Right atrium auricular region (tissue), 2 donors: ENCODE data around the gene ERI2. TPM values are rescaled to one million over a fixed set of nuclear protein-coding genes. Genes with fewer than 3 reads are reported as not detected.

Experiments used
- DNase-seq: peaks from one replicate; pipeline ENCODE4 v3.0.0-alpha.2; 2019; ENCODE audit warnings: low spot score
- H3K27ac ChIP-seq, 2 donors: fragments of 200-600 bp; sonication (generic); 1 replicate in 1 of 2; 2 replicates in 1 of 2; pipeline ENCODE4 v1.5.1; 2016 to 2019
- H3K27me3 ChIP-seq, 2 donors: fragments of 200-600 bp; sonication (generic); one replicate each; pipeline versions ENCODE4 v1.5.1 to v1.6.0; 2017 to 2019
- H3K36me3 ChIP-seq: fragments of 200-600 bp; sonication (generic); one replicate; pipeline ENCODE4 v1.5.1; 2016
- H3K4me1 ChIP-seq, 2 donors: fragments of 200-600 bp; sonication (generic); one replicate each; pipeline versions ENCODE4 v1.5.1 to v1.6.0; 2017 to 2019
- H3K4me3 ChIP-seq, 2 donors: fragments of 200-600 bp; sonication (generic); 1 replicate in 1 of 2; 2 replicates in 1 of 2; pipeline ENCODE4 v1.5.1; 2017 to 2019; ENCODE audit warnings: mild to moderate bottlenecking in 1 of 2, moderate library complexity in 1 of 2
- H3K9me3 ChIP-seq, 2 donors: fragments of 200-600 bp; sonication (generic); one replicate each; pipeline ENCODE4 v1.5.1; 2019
- total RNA-seq, 2 donors: library from RNA; depleted of rRNA; stranded (reverse); fragments of >200 nt; gene quantifications; one replicate each; pipeline ENCODE4 v1.1.0, GENCODE V29; 2016
- TF ChIP-seq, protein P1 (sequence below), 2 donors: fragments of 200-600 bp; sonication (generic); IDR thresholded peaks; one replicate each; pipeline ENCODE4 v1.5.1; 2019; ENCODE audit warnings: antibody characterized with exemption in 2 of 2

The ERI2 gene
- total RNA-seq, 2 donors from 2014 or later, result 4.9 to 8.0 TPM

DNA sequence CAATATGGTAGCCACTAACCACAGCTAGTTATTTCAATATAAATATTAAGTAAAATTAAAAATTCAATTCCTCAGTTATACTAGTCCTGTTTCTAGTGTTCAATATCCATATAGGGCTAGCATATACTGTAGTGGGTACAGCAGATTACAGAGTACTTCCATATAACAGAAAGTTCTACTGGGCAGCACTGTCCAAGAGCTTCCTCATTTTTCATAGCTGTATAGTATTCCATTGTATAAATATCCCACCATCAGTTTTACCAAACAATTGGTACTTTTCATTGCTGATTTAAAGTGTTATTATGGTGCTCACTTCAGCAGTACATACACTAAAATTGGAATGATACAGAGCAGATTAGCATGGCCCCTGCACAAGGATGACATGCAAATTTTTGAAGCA lies 22.1 kb downstream of the ERI2 start:
- H3K27ac ChIP-seq, result no peak overlapping the region
- no peaks in the 10 kb centered on the region for H3K9me3 ChIP-seq
- no peak overlapping the region for H3K4me3 ChIP-seq
- no peak for DNase-seq
- H3K4me1 ChIP-seq, result no peaks in the 10 kb centered on the region
- no peaks in the 10 kb centered on the region for H3K27me3 ChIP-seq
- TF ChIP-seq, protein P1, sequence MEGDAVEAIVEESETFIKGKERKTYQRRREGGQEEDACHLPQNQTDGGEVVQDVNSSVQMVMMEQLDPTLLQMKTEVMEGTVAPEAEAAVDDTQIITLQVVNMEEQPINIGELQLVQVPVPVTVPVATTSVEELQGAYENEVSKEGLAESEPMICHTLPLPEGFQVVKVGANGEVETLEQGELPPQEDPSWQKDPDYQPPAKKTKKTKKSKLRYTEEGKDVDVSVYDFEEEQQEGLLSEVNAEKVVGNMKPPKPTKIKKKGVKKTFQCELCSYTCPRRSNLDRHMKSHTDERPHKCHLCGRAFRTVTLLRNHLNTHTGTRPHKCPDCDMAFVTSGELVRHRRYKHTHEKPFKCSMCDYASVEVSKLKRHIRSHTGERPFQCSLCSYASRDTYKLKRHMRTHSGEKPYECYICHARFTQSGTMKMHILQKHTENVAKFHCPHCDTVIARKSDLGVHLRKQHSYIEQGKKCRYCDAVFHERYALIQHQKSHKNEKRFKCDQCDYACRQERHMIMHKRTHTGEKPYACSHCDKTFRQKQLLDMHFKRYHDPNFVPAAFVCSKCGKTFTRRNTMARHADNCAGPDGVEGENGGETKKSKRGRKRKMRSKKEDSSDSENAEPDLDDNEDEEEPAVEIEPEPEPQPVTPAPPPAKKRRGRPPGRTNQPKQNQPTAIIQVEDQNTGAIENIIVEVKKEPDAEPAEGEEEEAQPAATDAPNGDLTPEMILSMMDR (IDR thresholded peaks at IDR 0.05), result no peak
- H3K36me3 ChIP-seq, result no peaks in the 10 kb centered on the region

DNA sequence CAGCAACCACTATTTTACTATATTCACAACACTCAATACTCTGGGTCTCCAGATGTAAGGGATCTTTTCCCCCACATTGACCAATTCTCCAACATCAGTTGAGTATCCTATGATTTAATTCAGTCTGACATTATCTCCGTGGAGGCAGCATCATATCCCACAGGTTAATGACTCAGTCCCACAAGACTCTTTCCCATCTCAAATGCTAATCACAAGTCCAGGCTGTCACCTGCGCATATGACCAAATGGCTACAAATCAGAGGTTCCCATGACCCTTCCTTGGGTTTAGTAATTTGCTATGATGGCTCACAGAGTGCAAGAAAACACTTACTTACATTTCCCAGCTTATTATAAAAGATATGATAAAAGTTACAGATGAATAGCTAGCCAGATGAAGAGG lies 23.8 kb downstream of the ERI2 start:
- TF ChIP-seq, protein P1 (IDR thresholded peaks at IDR 0.05), result no peak
- Histone ChIP-seq H3K4me1 (no peaks in the 10 kb centered on the region), H3K4me3 (no peak overlapping the region), H3K27ac (no peak overlapping the region), H3K9me3 (no peaks in the 10 kb centered on the region), H3K27me3 (no peaks in the 10 kb centered on the region), H3K36me3 (no peaks in the 10 kb centered on the region)
- DNase-seq, result no peak

DNA sequence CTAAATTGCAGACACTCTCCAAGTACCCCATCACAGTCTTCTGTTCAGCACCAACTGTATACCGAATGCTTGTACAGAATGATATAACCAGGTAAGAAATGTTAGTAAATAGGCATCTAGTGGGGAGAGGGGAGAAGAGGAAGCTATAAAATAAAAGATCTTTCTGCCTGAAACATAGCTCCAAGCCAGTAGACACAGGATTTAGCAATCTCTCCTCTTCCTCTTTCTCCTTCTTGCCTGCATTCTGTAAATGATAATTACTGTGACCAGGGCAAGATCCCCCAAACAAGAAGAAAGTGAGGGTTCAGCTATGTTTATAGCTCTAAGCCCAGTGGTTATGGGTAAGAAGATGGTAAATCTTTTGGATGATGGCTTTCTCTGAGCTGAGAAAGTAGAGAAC lies 24.6 kb downstream of the ERI2 start:
- no peak overlapping the region for H3K4me3 ChIP-seq
- TF ChIP-seq, protein P1 (IDR thresholded peaks at IDR 0.05), result no peak
- H3K27ac ChIP-seq, result no peak overlapping the region
- H3K36me3 ChIP-seq, result no peaks in the 10 kb centered on the region
- no peaks in the 10 kb centered on the region for H3K9me3 ChIP-seq
- H3K4me1 ChIP-seq, result no peaks in the 10 kb centered on the region
- H3K27me3 ChIP-seq, result no peaks in the 10 kb centered on the region
- DNase-seq, result no peak

DNA sequence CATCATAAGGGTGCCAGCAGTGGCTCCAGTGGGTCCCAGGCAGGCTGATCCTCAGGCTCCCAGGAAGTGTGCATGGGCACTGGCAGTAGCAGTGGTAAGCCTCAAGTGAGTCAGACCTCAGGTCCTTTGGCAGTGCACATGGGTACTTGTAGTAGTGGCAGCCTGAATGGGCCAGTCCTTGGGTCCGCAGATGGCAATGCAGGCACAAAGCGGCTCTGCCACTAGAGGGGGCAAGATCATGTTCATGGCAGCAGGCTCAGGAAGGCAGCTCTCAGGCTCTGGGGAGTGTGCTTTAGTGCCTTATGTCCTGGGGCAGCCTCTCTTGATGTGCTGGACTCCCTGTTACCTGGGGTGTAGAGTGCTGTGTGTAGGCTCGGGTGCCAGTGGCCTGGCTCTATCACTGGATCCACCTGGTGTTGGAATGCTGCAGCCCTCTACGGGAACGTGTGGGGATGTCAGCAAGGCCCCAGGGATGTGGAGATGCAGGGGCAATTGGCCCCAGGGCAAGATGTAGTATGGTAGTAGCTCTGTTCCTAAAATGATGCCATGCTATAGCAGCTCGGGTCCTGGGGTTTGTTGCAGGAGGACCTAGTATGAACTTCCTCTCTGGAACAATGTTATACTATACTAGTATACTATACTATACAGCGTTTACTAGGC lies 31.4 kb downstream of the ERI2 start:
- no peaks in the 10 kb centered on the region for H3K4me1 ChIP-seq
- H3K36me3 ChIP-seq, result no peaks in the 10 kb centered on the region
- no peak for DNase-seq
- H3K4me3 ChIP-seq, result no peak overlapping the region
- H3K27me3 ChIP-seq, result no peaks in the 10 kb centered on the region
- TF ChIP-seq, protein P1 (IDR thresholded peaks at IDR 0.05), result peak in 1 of 2 donors; percentile 45
- no peak overlapping the region for H3K27ac ChIP-seq
- no peaks in the 10 kb centered on the region for H3K9me3 ChIP-seq

DNA sequence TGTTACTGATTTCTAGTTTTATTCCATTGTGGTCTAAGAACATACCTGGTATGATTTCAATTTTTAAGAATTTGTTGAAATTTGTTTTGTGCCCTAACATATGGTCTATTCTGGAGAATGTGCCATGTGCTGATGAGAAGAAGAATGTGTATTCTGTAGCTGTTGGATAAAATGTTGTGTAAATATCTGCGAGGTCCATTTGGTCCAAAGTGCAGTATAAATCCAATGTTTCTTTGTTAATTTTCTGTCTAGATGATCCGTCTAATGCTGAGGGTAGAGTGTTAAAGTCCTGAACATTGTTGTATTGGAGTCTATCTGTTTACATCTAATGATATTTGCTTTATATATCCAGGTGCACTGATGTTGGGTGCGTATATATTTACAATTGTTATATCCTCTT lies 32.6 kb downstream of the ERI2 start:
- no peak for DNase-seq
- no peak overlapping the region for H3K27ac ChIP-seq
- TF ChIP-seq, protein P1 (IDR thresholded peaks at IDR 0.05), result no peak

DNA sequence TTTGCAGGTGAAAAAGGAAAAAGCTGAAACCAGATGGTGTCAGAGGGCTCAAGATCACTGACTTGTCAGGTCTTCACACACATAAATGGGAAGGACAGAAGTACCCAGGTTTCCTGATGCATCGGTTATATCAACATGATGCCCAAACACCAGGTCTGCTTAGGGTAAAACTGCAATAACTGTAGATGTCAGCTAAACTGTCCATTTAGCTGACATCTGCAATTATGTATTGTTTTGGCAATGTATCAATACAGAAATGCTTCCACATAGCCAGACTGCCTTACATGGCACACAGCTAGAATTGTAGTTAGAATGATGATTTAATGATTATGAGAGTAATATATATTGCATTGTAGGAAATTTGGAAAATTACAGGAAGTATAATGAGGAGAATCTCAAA lies 37.5 kb downstream of the ERI2 start:
- Histone ChIP-seq H3K27ac (no peak overlapping the region), H3K27me3 (no peaks in the 10 kb centered on the region), H3K36me3 (no peaks in the 10 kb centered on the region), H3K4me3 (no peak overlapping the region), H3K9me3 (no peaks in the 10 kb centered on the region), H3K4me1 (no peaks in the 10 kb centered on the region)
- TF ChIP-seq, protein P1 (IDR thresholded peaks at IDR 0.05), result no peak
- no peak for DNase-seq

More for the DNA sequence above, 32.6 kb downstream of the ERI2 start:
- Histone ChIP-seq H3K36me3 (no peaks in the 10 kb centered on the region), H3K4me1 (no peaks in the 10 kb centered on the region), H3K9me3 (no peaks in the 10 kb centered on the region), H3K4me3 (no peak overlapping the region), H3K27me3 (no peaks in the 10 kb centered on the region)
